ENCODE results near the gene ATOSA. TPM values are rescaled to one million over a fixed set of nuclear protein-coding genes. Genes with fewer than 3 reads are reported as not detected.

ATOSA gene
- polyA plus RNA-seq, 1 donor from 2014 or later = 64.0 TPM

DNA sequence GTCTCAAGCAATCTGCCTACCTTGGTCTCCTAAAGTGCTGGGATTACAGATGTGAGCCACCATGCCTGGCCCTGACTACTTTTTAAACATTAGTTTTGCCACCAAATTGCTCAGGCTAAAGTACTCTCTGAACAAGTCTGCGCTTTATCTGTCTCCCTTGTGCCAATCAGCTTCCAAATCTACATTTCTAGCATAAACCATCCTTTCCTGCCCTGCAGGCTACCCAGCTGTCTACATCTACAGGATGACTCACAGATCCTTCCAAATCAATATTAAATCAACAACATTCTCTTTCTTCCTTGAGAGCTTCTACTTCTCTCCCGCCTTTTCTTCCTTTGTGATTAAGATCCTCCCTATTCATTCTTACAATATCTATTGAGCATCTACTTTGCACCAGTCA lies 16.0 kb upstream of the ATOSA start:
- H3F3A ChIP-seq (ENCODE audit: insufficient read depth, low read length, poor library complexity, severe bottlenecking) = no peaks in the 10 kb centered on the region
- no peak overlapping the region for H2AFZ ChIP-seq (ENCODE audit: low read depth, low read length)
- H3K9me2 ChIP-seq (ENCODE audit: insufficient read depth, low read length) = no peaks in the 10 kb centered on the region
- no peak for TF ChIP-seq RAD21 (conservative IDR thresholded peaks at IDR 0.05)
- no peak for TF ChIP-seq TAF1 (IDR thresholded peaks at IDR 0.05; ENCODE audit: low read depth)
- TF ChIP-seq CTCF (IDR thresholded peaks at IDR 0.05; ENCODE audit: poor library complexity, severe bottlenecking) = no peak
- no peak for TF ChIP-seq MXI1 (conservative IDR thresholded peaks at IDR 0.05; ENCODE audit: poor library complexity, severe bottlenecking)
- TF ChIP-seq REST (IDR thresholded peaks at IDR 0.05; ENCODE audit: borderline replicate concordance) = no peak
- TF ChIP-seq EP300 (conservative IDR thresholded peaks at IDR 0.05; ENCODE audit: poor library complexity, severe bottlenecking) = no peak
- TF ChIP-seq EZH2 (IDR thresholded peaks at IDR 0.05; ENCODE audit: borderline replicate concordance, insufficient read depth, low read length, poor library complexity, severe bottlenecking) = no peak
- no peak for TF ChIP-seq SMC3 (conservative IDR thresholded peaks at IDR 0.05; ENCODE audit: poor library complexity)
- TF ChIP-seq POLR2AphosphoS5 (IDR thresholded peaks at IDR 0.05) = no peak
- no peaks in the 10 kb centered on the region for H3K27me3 ChIP-seq (ENCODE audit: insufficient read depth, low read depth, low read length)
- H3K9me3 ChIP-seq (ENCODE audit: low read length) = no peaks in the 10 kb centered on the region
- H3K4me3 ChIP-seq (ENCODE audit: low read length) = no peak overlapping the region
- no peak overlapping the region for H3K27ac ChIP-seq (ENCODE audit: low read length)
- no peak overlapping the region for H3K9ac ChIP-seq (ENCODE audit: low read length)
- no peaks in the 10 kb centered on the region for H3K79me2 ChIP-seq (replicated peaks; ENCODE audit: insufficient read depth, low read length)
- H3K4me2 ChIP-seq (ENCODE audit: low read length) = no peak overlapping the region
- H3K36me3 ChIP-seq (ENCODE audit: insufficient read depth, low read length) = no peaks in the 10 kb centered on the region
- H4K20me1 ChIP-seq (ENCODE audit: insufficient read depth) = no peaks in the 10 kb centered on the region

- Histone ChIP-seq H3K79me2 (replicated peaks; ENCODE audit: insufficient read depth, low read length) (no peaks in the 10 kb centered on the region), H3K4me2 (ENCODE audit: low read length) (no peak overlapping the region), H4K20me1 (ENCODE audit: insufficient read depth) (no peaks in the 10 kb centered on the region), H3K4me3 (ENCODE audit: low read length) (no peak overlapping the region), H3F3A (ENCODE audit: insufficient read depth, low read length, poor library complexity, severe bottlenecking) (no peaks in the 10 kb centered on the region), H2AFZ (ENCODE audit: low read depth, low read length) (no peak overlapping the region), H3K9me2 (ENCODE audit: insufficient read depth, low read length) (no peaks in the 10 kb centered on the region), H3K27ac (ENCODE audit: low read length) (no peak overlapping the region), H3K9me3 (ENCODE audit: low read length) (no peaks in the 10 kb centered on the region), H3K27me3 (ENCODE audit: insufficient read depth, low read depth, low read length) (no peaks in the 10 kb centered on the region), H3K9ac (ENCODE audit: low read length) (no peak overlapping the region), H3K36me3 (ENCODE audit: insufficient read depth, low read length) (no peaks in the 10 kb centered on the region)
- TF ChIP-seq CTCF (IDR thresholded peaks at IDR 0.05; ENCODE audit: poor library complexity, severe bottlenecking) (no peak), EZH2 (IDR thresholded peaks at IDR 0.05; ENCODE audit: borderline replicate concordance, insufficient read depth, low read length, poor library complexity, severe bottlenecking) (no peak), EP300 (conservative IDR thresholded peaks at IDR 0.05; ENCODE audit: poor library complexity, severe bottlenecking) (no peak), SMC3 (conservative IDR thresholded peaks at IDR 0.05; ENCODE audit: poor library complexity) (no peak), REST (IDR thresholded peaks at IDR 0.05; ENCODE audit: borderline replicate concordance) (no peak), POLR2AphosphoS5 (IDR thresholded peaks at IDR 0.05) (no peak), RAD21 (conservative IDR thresholded peaks at IDR 0.05) (no peak), TAF1 (IDR thresholded peaks at IDR 0.05; ENCODE audit: low read depth) (no peak), MXI1 (conservative IDR thresholded peaks at IDR 0.05; ENCODE audit: poor library complexity, severe bottlenecking) (no peak)
Observed at GRCh38 chr15:52689562-52689961, 10.4 kb upstream of the ATOSA start.
